HEK293T (cell line): ENCODE data around the gene DYDC2.

ENCODE experiments used
- BHLHE40 ChIP-seq: fragments of 450-650 bp; IDR thresholded peaks from 2 replicates; pipeline ENCODE4 v1.6.1; 2016; ENCODE audit warnings: mild to moderate bottlenecking, moderate library complexity, borderline replicate concordance
- HDGF ChIP-seq: fragments of 450-650 bp; IDR thresholded peaks from 2 replicates; pipeline ENCODE4 v1.6.1; 2017; ENCODE audit warnings: antibody characterized with exemption, borderline replicate concordance
- SUZ12 ChIP-seq: fragments of 450-650 bp; IDR thresholded peaks from 2 replicates; pipeline ENCODE4 v1.6.1; 2016; ENCODE audit warnings: mild to moderate bottlenecking
- TARDBP ChIP-seq: fragments of 450-650 bp; IDR thresholded peaks from 2 replicates; pipeline ENCODE4 v1.6.1; 2016

GRCh38 chr10:80397014-80397413 lies 40.4 kb downstream of the DYDC2 start:
- TF ChIP-seq HDGF (no peak), BHLHE40 (no peak), SUZ12 (no peak), TARDBP (no peak)
